Adipose tissue (tissue), 3 donors: ENCODE data around the gene GUCY2C. TPM values are rescaled to one million over a fixed set of nuclear protein-coding genes. Genes with fewer than 3 reads are reported as not detected.

ENCODE experiments used
- H3K27ac ChIP-seq: one replicate; pipeline ENCODE4 v1.5.1; 2013; ENCODE audit warnings: low read depth, low read length
- WGBS, 3 donors: extraction: QIAGEN DNeasy Blood & Tissue Kit; methylation state at CpG; one replicate each; pipeline ENCODE4 v1.1.7; 2013; 5-methylcytosine and 5-hydroxymethylcytosine counted together
- polyA plus RNA-seq, 3 donors: library from polyadenylated mRNA; stranded (reverse); fragments of 200-250 nt; gene quantifications; one replicate each; pipeline ENCODE4 v1.2.3, GENCODE V29; 2013
- donor health status: healthy with polysubstance abuse.
- donor health status: Bipolar disorder and iron deficiency.
- donor health status: healthy.

Gene GUCY2C
- polyA plus RNA-seq, 3 donors = 0.01 TPM; not detected in 2

- no peak overlapping the region for H3K27ac ChIP-seq
- WGBS, 3 donors = 37 to 58% (median 39%) methylated on average over 5 of the region's 5 CpGs
Measured at GRCh38 chr12:14643251-14643650, 53.1 kb downstream of the GUCY2C start.

GRCh38 chr12:14638066-14638465, 58.3 kb downstream of the GUCY2C start:
- H3K27ac ChIP-seq = no peak overlapping the region

DNA sequence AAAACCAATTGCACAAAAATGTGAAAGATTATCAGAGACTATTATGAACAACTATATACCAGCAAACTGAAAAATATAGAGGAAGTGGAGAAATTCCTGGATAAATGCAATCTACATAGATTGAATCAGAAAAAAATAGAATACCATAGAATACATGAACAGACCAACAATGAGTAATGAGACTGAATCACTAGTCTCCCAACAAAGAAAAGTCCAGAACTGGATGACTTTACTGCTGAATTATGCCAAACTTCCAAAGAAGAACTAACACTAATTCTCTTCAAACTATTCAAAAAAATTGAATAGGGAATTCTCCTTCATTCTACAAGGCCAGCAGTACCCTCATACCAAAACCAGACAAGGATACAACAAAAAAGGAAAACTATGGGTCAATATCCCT, 60.6 kb downstream of the GUCY2C start:
- no peak overlapping the region for H3K27ac ChIP-seq

GRCh38 chr12:14630793-14631192, 65.6 kb downstream of the GUCY2C start:
- no peak overlapping the region for H3K27ac ChIP-seq
- WGBS, 3 donors = 45 to 65% (median 48%) methylated on average over 3 of the region's 3 CpGs

DNA sequence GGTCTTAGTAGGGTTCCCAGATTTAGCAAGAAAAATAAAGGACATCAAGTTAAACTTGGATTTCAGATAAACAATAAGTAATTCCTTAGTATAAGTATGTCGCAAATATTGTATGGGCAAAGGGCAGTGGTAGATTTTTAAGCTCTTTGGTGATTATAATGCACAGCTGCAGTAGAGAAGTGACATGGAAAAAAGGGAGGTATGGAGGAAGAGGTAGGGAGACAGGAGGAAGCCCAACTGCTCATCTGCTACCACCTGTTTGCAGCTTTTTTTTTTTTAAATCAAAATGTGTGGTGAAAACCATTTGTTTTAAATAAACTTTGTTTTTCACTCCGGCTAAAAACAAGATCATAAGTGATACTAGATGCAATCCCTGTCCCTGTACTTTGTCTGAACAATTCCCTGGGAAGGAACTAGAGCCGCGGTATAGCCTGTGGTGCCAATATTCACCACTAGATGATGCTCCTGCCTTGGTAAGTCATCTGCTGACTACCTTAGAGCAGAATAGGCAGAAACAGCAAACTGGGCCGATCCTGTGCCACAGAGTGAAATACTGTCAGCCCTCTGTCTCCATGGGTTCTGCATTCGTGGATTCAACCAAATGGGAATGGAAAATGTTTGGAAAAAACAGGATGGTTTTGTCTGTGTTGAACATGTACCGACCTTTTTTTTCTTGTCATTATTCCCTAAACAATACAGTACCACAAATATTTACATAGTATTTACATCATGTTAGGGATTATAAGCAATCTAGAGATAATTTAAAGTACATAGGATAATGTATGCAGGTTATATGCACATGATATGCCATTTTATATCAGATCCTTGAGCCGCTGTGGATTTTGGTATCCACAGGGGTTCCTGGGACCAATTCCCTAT, 66.3 kb downstream of the GUCY2C start:
- 20 to 24% (median 20%) methylated on average over 8 of the region's 8 CpGs for WGBS, 3 donors
- no peak overlapping the region for H3K27ac ChIP-seq

- WGBS, 3 donors = 29 to 81% (median 78%) methylated on average over 5 of the region's 5 CpGs
Measured at GRCh38 chr12:14628771-14629170, 67.6 kb downstream of the GUCY2C start.

DNA sequence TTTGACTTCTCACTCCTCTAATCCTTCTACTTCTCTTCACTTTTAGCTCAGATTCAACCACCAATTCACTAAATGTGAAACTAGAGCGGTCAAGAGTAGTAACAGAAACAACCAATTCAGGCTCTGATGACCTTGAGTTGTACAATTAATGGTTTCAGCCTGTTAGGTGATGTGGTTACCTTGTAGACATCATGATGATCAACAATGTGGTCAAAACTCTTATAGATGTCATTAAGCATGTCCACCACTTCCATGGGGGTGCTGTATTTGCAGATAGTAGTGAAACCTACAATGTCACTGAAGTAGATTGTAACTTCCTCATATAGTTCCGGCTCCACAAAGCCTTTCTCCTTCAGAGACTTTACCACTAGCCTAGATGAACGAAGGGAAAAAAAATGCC, 74.6 kb downstream of the GUCY2C start:
- WGBS, 3 donors = 69 to 85% (median 80%) methylated on average over 3 of the region's 3 CpGs
- no peak overlapping the region for H3K27ac ChIP-seq

More at GRCh38 chr12:14628771-14629170, 67.6 kb downstream of the GUCY2C start:
- no peak overlapping the region for H3K27ac ChIP-seq

DNA sequence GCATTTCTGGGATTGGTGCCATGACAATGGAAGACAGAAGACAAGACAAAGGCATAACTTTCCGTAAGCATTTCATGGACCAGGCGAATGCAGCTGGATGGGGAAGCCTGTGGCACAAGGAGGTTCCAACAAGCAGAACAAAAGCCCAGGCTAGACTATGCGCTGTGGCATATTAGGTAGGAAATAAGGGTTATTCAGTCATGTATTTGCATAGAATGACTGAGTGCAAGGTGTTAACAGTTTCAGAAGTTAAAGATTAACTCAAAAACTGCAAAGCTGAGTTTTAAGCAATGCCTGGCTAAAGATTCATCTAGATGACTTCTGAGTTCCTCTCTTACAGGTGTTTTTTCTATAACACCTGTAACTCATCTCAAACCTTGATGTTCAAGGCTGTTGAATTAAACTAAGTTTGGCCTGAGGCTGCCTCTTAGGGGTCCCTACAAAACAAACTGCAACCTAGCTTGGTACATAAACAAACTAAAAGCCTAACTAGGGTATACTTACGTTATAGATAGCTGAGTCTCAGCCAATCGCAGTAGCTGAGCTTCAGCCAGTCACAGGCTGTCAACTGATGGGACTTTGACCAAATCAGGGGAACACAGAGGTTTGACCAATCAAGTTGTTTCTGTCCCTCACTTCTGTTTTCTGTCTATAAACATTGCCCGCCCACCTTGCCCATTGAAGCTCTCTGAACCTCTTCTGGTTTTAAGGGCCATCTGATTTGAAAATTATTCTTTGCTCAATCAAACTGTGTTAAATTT, 76.5 kb downstream of the GUCY2C start:
- WGBS, 3 donors = 36 to 95% (median 88%) methylated on average over 6 of the region's 6 CpGs
- H3K27ac ChIP-seq = no peak overlapping the region

GRCh38 chr12:14618983-14619382, 77.4 kb downstream of the GUCY2C start:
- WGBS, 3 donors = 36 to 59% (median 45%) methylated on average over 4 of the region's 4 CpGs
- H3K27ac ChIP-seq = no peak overlapping the region

DNA sequence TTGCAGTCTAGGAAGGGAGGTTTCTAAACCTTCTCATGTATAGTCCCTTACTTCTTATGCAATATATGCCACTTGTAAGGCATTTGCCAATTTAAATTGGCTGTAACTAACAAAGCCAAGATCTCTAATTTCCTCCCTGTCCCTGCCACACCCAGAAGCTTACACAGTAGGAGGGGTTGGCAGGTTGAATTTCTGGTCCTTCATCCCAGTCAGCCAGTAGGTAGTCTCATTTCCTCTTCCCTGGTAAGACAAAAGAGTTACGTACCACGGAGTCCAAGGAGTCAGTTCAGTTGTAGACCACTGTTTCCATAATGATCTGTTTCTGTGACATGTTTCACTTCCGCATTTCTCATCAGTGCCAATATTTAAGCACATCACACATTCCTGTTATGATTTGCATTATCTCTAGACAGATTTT, 81.7 kb downstream of the GUCY2C start:
- 63 to 77% (median 68%) methylated on average over 3 of the region's 3 CpGs for WGBS, 3 donors
- H3K27ac ChIP-seq = no peak overlapping the region

- 69 to 88% (median 82%) methylated on average over 1 of the region's 1 CpG for WGBS, 3 donors
- H3K27ac ChIP-seq = no peak overlapping the region
Measured at GRCh38 chr12:14613718-14614117, 82.7 kb downstream of the GUCY2C start.

GRCh38 chr12:14612898-14613445, 83.4 kb downstream of the GUCY2C start:
- WGBS, 3 donors = 40 to 59% (median 51%) methylated on average over 3 of the region's 3 CpGs
- no peak overlapping the region for H3K27ac ChIP-seq

DNA sequence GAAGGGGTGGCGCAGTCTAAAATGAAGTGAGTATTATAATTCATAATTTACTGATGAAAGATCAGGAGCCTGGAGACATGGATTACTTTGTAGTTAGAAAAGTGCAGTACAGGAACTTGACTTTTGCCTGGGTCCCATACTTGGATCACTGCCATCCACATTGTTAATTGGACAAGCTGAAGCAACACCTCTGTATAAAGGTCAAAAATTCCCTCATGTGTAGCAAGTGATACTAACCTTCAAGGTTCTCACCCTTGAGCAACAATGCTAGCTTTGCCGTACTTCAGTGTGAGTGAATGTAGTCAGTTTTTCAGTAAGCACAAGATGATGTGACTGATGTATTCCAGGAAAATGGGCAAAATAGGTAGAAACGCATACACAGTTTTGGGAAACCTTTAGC, 84.1 kb downstream of the GUCY2C start:
- no peak overlapping the region for H3K27ac ChIP-seq
- WGBS, 3 donors = 74 to 94% (median 93%) methylated on average over 3 of the region's 3 CpGs

DNA sequence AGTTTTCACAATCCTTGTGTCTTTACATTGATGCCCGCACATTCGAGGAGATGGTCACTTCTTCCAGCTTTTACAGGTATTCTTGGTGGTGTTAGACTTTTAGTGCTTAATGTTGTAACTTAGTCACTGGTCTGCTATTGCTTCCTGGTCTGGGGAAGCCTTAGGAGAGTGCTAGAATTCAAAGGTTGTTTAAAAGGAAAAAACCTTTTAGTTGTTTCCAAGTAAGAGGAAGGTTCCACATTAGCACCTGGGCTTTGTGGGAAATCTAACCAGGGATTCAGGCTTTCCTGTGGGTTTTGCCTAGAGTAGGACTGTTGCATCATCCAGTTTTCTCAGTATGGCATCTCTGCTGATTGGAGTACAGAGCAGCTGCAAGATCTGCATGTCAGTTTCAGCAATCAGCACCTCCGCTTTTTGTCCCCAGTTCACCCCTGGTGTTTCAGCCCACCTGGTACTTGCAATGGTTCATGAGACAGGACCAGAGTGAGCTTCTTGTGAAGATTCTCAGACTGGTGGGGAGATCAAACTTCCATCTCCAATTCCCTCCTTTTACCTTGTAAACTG, 84.7 kb downstream of the GUCY2C start:
- no peak overlapping the region for H3K27ac ChIP-seq
- WGBS, 3 donors = 87 to 91% (median 91%) methylated on average over 3 of the region's 3 CpGs

DNA sequence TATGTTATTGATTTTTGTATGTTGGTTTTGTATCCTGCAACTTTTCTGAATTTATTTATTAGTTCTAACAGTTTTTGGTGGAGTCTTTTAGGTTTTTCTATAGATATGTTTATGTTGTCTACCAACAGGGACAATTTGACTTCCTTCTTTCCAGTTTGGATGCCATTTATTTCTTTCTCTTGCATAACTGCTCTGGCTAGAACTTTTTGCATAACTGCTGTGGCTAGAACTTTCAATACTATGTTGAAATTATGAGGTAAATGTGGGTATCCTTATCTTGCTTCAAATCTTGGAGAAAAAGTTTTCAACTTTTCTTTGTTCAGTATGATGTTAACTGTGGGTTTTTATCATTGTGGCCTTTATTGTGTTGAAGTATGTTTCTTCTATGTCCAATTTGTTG, 88.8 kb downstream of the GUCY2C start:
- no peak overlapping the region for H3K27ac ChIP-seq

- no peak overlapping the region for H3K27ac ChIP-seq
- 73 to 79% (median 79%) methylated on average over 3 of the region's 3 CpGs for WGBS, 3 donors
Measured at GRCh38 chr12:14605401-14605989, 90.9 kb downstream of the GUCY2C start.

DNA sequence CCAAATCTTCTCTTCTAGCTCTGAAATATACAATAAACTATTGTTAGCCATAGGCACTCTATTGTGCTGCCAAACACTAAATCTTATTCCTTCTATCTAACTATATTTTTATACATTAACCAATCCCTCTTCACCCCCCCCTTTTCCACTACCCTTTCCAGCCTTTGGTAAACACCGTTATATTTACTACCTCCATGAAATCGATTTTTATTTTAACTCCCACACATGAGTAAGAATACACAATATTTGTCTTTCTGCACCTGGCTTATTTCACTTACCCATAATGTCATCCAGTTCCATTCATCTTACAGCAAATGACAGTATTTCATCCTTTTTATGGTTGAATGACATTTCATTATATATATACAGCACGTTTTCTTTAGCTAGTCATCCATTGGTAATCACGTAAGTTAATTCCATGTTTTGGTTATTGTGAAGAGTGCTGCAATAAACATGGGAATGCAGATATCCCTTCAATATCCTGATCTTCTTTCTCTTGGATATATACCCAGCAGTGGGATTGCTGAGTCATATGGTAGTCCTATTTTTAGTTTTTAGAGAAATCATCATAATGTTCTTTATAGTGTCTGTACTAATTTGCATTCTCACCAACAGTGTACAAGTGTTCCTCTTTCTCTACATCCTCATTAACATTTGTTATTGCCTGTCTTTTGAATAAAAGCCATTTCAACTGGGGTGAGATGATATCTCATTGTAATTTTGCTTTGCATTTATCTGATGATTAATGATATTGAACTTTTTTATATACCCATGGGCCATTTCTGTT, 94.5 kb downstream of the GUCY2C start:
- no peak overlapping the region for H3K27ac ChIP-seq
- WGBS, 3 donors = 32 to 78% (median 74%) methylated on average over 4 of the region's 4 CpGs

DNA sequence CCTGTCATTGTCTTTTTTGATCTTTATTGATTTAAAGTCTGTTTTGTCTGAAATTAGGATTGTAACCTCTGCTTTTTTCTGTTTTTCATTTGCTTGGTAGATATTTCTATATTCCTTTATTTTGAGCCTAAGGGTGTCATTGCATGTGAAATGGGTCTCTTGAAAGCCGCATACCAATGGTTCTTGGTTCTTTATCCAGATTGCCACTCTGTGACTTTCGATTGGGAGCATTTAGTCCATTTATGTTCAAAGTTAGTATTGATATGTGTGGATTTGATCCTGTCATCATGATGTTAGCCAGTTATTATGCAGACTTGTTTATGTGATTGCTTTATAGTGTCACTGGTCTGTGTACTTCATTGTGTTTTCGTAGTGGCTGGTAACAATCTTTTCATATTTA, 98.9 kb downstream of the GUCY2C start:
- H3K27ac ChIP-seq = no peak overlapping the region
- WGBS, 3 donors = 93 to 95% (median 94%) methylated on average over 3 of the region's 3 CpGs
